ENCODE results near the gene GATD1. TPM values are rescaled to one million over a fixed set of nuclear protein-coding genes. Genes with fewer than 3 reads are reported as not detected.

Gene GATD1

Small RNA genes within 50 kb of the gene (small RNA-seq; reads per million reads assigned to genes)
- gene SNORA52 = not detected
